ENCODE measurements around the gene SUFU. TPM values are rescaled to one million over a fixed set of nuclear protein-coding genes. Genes with fewer than 3 reads are reported as not detected.

SUFU gene
- total and polyA plus RNA-seq, 2 of the 13 experiments (the other 11 are each of a cell fraction or from before 2014, with no cell fraction given), result 2.9 to 5.5 TPM

DNA sequence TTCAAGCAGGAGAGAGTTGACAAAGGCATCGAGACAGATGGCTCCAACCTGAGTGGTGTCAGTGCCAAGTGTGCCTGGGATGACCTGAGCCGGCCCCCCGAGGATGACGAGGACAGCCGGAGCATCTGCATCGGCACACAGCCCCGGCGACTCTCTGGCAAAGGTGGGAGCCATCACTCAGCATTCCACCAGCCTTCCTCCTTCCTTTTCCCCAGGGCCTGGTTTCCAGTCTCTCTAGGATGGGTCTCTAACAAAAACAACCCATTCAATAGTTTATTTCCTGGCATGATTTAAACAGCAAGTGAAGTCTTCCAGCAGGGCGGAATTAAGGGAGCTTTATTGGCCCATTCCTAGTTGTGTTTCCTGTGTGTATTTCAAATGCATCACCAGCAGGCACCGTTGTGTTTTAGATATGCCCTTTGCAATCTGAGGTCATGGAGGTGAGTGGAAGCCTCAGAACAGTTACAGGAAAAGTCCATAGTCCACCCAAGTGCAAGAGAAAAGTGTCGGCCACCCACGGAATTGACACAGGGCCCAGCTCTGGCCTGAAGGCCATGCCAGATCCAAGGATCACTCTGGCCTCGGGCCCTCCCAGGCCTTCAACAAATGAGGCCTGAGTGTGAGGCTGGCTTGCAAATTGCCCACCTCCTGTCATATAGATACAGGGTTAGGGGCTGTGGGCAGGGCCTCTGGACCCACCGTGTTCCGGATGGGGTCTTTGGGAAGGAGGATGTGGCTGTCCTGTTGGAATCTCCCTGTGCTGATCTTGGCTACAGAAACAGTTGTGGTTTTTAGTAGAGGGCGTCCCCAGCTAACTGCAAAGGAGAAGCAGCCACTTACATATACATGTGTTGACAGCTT lies 93.6 kb downstream of the SUFU start (continued):
- TF ChIP-seq ZFP36L2 (CRISPR knock-in tag; IDR thresholded peaks at IDR 0.05), result no peak
- peak; percentile 95 for TF ChIP-seq PHF21A (CRISPR knock-in tag; IDR thresholded peaks at IDR 0.05)
- TF ChIP-seq ZNF33B (CRISPR knock-in tag; IDR thresholded peaks at IDR 0.05), result no peak
- no peak for TF ChIP-seq HOXD1 (CRISPR knock-in tag; IDR thresholded peaks at IDR 0.05)
- 0 out of 2 replicates have a peak, but pooled peaks have one; percentile 29 for TF ChIP-seq ZNF430 (CRISPR knock-in tag; IDR thresholded peaks at IDR 0.05)
- TF ChIP-seq SPEN (CRISPR knock-in tag; IDR thresholded peaks at IDR 0.05; ENCODE audit: low read depth), result peak; percentile 96
- TF ChIP-seq, protein P1, sequence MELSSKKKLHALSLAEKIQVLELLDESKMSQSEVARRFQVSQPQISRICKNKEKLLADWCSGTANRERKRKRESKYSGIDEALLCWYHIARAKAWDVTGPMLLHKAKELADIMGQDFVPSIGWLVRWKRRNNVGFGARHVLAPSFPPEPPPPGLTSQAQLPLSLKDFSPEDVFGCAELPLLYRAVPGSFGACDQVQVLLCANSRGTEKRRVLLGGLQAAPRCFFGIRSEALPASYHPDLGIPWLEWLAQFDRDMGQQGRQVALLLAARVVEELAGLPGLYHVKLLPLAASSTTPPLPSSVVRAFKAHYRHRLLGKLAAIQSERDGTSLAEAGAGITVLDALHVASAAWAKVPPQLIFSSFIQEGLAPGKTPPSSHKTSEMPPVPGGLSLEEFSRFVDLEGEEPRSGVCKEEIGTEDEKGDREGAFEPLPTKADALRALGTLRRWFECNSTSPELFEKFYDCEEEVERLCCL (CRISPR knock-in tag; IDR thresholded peaks at IDR 0.05; ENCODE audit: borderline replicate concordance), result no peak
- peak; percentile 71 for TF ChIP-seq SKI (IDR thresholded peaks at IDR 0.05; ENCODE audit: partially characterized antibody)
- TF ChIP-seq, protein P2, sequence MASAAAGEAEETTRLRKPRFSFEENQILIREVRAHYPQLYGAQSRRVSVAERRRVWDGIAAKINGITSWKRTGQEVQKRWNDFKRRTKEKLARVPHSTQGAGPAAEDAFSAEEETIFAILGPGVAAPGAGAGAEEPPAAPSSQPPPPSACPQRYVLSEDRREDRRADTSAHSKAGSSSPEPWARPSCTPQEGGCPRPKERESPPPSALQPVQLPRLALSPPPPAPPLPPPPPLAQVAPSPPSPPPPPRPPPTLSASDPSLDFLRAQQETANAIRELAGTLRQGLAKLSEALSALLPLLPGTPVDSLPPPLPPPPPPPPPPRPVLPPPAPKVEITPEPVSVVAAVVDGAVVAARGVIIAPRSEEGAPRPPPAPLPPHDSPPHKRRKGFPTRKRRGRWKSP (CRISPR knock-in tag; IDR thresholded peaks at IDR 0.05), result peak; percentile 55; the same call in 1 of the 2 replicates
- peak; percentile 82 for TF ChIP-seq ISL2 (CRISPR knock-in tag; IDR thresholded peaks at IDR 0.05)
- peak; percentile 78; the same call in 1 of the 2 replicates for TF ChIP-seq ZBTB3 (CRISPR knock-in tag; IDR thresholded peaks at IDR 0.05; ENCODE audit: borderline replicate concordance, low read depth)
- peak; percentile 37; the same call in 1 of the 2 replicates for TF ChIP-seq ZNF629 (CRISPR knock-in tag; conservative IDR thresholded peaks at IDR 0.05)
- no peak for TF ChIP-seq ZSCAN12 (CRISPR knock-in tag; IDR thresholded peaks at IDR 0.05)
- no peak for TF ChIP-seq ZNF256 (CRISPR knock-in tag; conservative IDR thresholded peaks at IDR 0.05)
- peak; percentile 52 for TF ChIP-seq ZEB1 (IDR thresholded peaks at IDR 0.05; ENCODE audit: insufficient replicate concordance, low read depth)
- TF ChIP-seq SALL1 (CRISPR knock-in tag; IDR thresholded peaks at IDR 0.05), result peak; percentile 95
- TF ChIP-seq ZNF292 (CRISPR knock-in tag; IDR thresholded peaks at IDR 0.05; ENCODE audit: borderline replicate concordance, low read depth), result no peak
- TF ChIP-seq, protein P3, sequence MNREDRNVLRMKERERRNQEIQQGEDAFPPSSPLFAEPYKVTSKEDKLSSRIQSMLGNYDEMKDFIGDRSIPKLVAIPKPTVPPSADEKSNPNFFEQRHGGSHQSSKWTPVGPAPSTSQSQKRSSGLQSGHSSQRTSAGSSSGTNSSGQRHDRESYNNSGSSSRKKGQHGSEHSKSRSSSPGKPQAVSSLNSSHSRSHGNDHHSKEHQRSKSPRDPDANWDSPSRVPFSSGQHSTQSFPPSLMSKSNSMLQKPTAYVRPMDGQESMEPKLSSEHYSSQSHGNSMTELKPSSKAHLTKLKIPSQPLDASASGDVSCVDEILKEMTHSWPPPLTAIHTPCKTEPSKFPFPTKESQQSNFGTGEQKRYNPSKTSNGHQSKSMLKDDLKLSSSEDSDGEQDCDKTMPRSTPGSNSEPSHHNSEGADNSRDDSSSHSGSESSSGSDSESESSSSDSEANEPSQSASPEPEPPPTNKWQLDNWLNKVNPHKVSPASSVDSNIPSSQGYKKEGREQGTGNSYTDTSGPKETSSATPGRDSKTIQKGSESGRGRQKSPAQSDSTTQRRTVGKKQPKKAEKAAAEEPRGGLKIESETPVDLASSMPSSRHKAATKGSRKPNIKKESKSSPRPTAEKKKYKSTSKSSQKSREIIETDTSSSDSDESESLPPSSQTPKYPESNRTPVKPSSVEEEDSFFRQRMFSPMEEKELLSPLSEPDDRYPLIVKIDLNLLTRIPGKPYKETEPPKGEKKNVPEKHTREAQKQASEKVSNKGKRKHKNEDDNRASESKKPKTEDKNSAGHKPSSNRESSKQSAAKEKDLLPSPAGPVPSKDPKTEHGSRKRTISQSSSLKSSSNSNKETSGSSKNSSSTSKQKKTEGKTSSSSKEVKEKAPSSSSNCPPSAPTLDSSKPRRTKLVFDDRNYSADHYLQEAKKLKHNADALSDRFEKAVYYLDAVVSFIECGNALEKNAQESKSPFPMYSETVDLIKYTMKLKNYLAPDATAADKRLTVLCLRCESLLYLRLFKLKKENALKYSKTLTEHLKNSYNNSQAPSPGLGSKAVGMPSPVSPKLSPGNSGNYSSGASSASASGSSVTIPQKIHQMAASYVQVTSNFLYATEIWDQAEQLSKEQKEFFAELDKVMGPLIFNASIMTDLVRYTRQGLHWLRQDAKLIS (CRISPR knock-in tag; IDR thresholded peaks at IDR 0.05), result 0 out of 2 replicates have a peak, but pooled peaks have one; percentile 65
- TF ChIP-seq, protein P4, sequence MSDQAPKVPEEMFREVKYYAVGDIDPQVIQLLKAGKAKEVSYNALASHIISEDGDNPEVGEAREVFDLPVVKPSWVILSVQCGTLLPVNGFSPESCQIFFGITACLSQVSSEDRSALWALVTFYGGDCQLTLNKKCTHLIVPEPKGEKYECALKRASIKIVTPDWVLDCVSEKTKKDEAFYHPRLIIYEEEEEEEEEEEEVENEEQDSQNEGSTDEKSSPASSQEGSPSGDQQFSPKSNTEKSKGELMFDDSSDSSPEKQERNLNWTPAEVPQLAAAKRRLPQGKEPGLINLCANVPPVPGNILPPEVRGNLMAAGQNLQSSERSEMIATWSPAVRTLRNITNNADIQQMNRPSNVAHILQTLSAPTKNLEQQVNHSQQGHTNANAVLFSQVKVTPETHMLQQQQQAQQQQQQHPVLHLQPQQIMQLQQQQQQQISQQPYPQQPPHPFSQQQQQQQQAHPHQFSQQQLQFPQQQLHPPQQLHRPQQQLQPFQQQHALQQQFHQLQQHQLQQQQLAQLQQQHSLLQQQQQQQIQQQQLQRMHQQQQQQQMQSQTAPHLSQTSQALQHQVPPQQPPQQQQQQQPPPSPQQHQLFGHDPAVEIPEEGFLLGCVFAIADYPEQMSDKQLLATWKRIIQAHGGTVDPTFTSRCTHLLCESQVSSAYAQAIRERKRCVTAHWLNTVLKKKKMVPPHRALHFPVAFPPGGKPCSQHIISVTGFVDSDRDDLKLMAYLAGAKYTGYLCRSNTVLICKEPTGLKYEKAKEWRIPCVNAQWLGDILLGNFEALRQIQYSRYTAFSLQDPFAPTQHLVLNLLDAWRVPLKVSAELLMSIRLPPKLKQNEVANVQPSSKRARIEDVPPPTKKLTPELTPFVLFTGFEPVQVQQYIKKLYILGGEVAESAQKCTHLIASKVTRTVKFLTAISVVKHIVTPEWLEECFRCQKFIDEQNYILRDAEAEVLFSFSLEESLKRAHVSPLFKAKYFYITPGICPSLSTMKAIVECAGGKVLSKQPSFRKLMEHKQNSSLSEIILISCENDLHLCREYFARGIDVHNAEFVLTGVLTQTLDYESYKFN (CRISPR knock-in tag; conservative IDR thresholded peaks at IDR 0.05), result peak; percentile 95

Data from HepG2 (cell line).